ENCODE measurements around the gene FMNL2.
A peak's percentile ranks its signal among the peaks of the same experiment; 100 is the strongest.

Gene FMNL2

DNA sequence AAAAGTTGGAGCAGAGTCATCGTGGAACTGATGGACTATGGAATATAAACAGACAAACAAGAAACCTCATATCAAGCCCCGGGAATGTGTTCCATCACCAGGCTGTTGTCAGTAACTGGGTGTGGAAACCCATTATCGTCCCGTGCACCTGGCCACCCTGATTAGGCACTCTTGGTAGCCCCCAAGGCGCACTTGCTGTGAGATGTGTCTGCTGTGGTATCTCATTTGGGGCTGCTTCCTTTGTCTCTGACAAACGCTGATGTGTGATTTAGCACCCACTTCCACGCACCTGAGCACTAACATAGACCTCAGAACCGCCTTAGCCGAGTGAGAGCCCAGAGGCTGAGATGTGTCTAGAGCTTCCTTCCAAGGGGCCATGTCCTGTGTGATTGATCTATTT is 286.0 kb downstream of the FMNL2 start:
- DNase-seq (ENCODE audit: low read depth, low spot score), result no peak
- in situ Hi-C loops (cut with HindIII; ENCODE audit: low sequenced_read_pairs), result no loop called here
- no peak for TF ChIP-seq CTCF (IDR thresholded peaks at IDR 0.05; ENCODE audit: low read depth, low read length)
- no peak overlapping the region for H3K4me3 ChIP-seq (ENCODE audit: low read depth, low read length)

- no peak for DNase-seq (ENCODE audit: low read depth, low spot score)
- in situ Hi-C loops (cut with HindIII; ENCODE audit: low sequenced_read_pairs), result no loop called here
- no peak for TF ChIP-seq CTCF (IDR thresholded peaks at IDR 0.05; ENCODE audit: low read depth, low read length)
- H3K4me3 ChIP-seq (ENCODE audit: low read depth, low read length), result no peak overlapping the region
Measured at GRCh38 chr2:152622219-152622618, 287.2 kb downstream of the FMNL2 start.

GRCh38 chr2:152623076-152623740 is 288.2 kb downstream of the FMNL2 start:
- TF ChIP-seq CTCF (IDR thresholded peaks at IDR 0.05; ENCODE audit: low read depth, low read length), result no peak
- in situ Hi-C loops (cut with HindIII; ENCODE audit: low sequenced_read_pairs), result no loop called here
- no peak for DNase-seq (ENCODE audit: low read depth, low spot score)
- H3K4me3 ChIP-seq (ENCODE audit: low read depth, low read length), result no peak overlapping the region

GRCh38 chr2:152623775-152624174 is 288.8 kb downstream of the FMNL2 start:
- H3K4me3 ChIP-seq (ENCODE audit: low read depth, low read length), result no peak overlapping the region
- in situ Hi-C loops (cut with HindIII; ENCODE audit: low sequenced_read_pairs), result no loop called here
- DNase-seq (ENCODE audit: low read depth, low spot score), result no peak
- TF ChIP-seq CTCF (IDR thresholded peaks at IDR 0.05; ENCODE audit: low read depth, low read length), result no peak

DNA sequence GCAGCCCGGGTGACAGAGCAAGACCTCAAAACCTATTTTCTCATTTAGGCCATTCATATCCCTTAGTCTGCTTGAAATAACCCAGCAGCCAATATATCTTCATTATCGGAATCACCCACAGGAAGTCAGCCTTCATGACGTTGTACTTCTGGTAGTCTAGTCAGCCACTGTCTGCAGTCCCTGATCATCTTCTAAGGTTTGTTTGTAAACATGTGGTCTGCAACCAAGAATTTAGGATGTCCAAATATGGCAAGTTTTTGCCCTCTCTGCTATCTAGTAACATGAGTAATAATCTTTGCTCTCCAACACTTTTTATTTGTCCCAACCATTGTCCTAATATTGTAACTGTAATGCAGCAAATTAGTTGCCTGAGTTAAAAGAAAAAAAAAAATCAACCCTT is 289.8 kb downstream of the FMNL2 start:
- in situ Hi-C loops (cut with HindIII; ENCODE audit: low sequenced_read_pairs), result no loop called here
- TF ChIP-seq CTCF (IDR thresholded peaks at IDR 0.05; ENCODE audit: low read depth, low read length), result no peak
- no peak for DNase-seq (ENCODE audit: low read depth, low spot score)

GRCh38 chr2:152626911-152627339 is 292.0 kb downstream of the FMNL2 start:
- no peak for TF ChIP-seq CTCF (IDR thresholded peaks at IDR 0.05; ENCODE audit: low read depth, low read length)
- in situ Hi-C loops (cut with HindIII; ENCODE audit: low sequenced_read_pairs), result no loop called here
- peak; percentile 16 for DNase-seq (ENCODE audit: low read depth, low spot score)
- no peak overlapping the region for H3K4me3 ChIP-seq (ENCODE audit: low read depth, low read length)

More for the DNA sequence above, 289.8 kb downstream of the FMNL2 start:
- H3K4me3 ChIP-seq (ENCODE audit: low read depth, low read length), result no peak overlapping the region

All from astrocyte of the spinal cord (primary cell).